A172 (cell line): ENCODE measurements around the gene RASSF4. TPM values are rescaled to one million over a fixed set of nuclear protein-coding genes. Genes with fewer than 3 reads are reported as not detected.

Experiments used
- DNase-seq: peaks from one replicate; pipeline ENCODE4 v3.0.0-alpha.2; 2015; ENCODE audit warnings: low spot score
- total RNA-seq: library from RNA; depleted of rRNA; stranded (reverse); fragments of >200 nt; shearing (Covaris generic); gene quantifications from 2 replicates; pipeline ENCODE4 v1.2.3, GENCODE V29; 2014

Gene RASSF4
- total RNA-seq, 1 experiment from 2014 or later = 3.2 TPM

DNA sequence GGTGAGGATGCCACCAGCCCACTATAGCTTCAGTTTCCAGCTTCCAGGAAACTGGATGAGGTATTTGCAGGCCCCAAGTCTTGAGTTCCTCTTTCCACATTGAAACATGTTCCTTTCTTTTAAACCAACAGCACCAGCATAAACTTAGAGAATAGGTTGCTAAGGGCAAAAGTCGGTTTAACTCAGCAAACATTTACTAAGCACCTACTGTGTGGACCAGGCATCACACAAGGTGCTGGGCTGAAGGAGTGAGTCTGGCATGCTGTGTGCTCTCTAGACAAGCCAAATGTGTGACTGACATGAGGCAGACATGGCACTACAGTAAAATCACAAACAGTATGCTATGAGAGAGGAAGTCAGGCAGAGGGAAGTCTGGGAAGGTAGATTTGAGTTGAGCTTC lies 11.0 kb upstream of the RASSF4 start:
- no peak for DNase-seq

DNA sequence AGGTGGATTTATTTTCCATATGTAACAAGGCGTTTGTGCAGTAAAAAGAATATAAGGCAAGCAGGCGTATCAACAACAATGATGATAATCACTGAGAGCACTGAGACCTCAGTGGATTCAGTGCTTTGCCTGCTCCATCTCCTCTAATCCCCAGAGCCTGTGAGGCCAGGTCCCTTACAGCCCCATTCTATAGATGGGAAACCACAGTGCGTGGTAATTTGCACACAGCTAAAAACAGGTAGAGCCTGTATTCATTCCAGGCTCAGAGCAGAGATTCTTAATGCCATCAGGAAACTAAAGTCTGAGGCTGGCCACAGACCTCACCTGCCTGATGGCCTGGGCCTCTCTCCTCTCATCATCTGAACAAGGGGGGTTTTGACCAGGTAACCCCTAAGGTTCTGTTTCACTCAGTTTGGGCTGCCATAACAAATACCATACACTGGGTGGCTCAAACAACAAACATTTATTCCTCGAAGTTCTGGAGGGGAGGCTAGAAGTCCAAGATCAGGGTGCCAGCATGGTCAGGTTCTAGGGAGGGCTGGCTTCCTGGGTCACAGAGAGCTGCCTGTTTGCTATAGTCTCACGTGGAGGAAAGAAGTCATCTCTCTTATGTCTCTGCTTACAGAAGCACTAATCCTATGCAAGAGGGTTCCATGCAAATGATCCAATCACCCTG lies 10.3 kb upstream of the RASSF4 start:
- no peak for DNase-seq

DNA sequence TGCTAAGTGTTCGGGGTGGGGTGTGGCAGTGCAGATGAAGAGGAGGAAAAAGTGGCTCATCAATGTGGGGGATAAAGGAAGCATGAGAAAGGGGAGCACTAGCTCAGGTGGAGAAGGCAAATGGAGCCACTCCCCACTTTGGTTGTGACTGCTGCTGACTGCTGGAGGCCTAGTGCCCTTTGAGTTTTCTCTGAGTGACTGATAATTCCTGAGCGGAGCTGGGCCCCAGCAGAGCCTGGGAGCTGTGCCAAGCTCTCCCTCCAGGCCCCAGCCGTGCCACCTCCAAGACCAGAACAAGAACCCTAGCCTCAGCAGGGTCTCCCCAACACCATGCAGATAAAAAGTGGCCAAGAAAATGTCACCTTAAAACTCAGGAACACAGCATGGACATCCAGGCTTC lies 9.7 kb upstream of the RASSF4 start:
- no peak for DNase-seq

DNA sequence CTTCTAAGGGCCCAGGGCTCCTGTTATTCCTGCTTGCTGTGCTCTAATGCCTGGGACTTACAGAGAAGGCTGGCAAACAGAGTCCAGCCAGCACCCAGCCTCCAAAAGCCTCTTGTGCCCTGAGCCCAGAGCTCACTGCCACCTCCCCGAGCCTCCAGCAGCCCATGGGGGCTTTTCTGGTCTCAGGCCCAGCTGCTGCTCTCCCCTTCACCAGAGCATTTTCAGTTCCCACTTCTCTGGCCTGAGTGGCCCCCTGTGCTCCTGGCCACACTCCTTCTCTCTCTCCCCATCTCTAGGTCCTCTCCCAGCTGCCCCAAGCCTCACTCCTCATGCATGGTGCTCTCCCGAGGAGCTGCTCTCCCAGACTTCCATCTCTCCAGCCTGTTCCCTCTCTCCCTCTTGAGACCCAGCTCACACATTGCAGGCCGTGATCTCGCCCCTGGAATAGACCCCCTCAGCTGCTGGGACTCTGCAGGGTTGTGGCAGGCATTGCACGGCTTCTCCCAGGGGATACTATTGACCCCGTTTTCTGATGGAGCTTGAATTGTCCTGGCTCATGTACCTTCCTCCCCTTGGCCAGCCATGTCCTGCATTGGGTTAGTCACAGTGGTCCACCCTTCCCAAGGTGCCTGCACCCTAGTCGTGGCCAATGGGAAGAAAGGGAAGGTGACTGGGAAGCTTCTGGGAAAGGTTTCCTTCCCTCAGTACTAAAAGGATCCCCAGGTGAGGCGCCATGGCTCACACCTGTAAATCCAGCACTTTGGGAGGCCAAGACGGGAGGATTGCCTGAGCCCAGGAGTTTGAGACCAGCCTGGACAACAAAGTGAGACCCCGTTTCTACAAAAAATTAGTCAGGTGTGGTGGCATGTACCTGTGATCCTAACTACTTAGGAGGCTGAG lies 9.0 kb upstream of the RASSF4 start:
- no peak for DNase-seq

DNA sequence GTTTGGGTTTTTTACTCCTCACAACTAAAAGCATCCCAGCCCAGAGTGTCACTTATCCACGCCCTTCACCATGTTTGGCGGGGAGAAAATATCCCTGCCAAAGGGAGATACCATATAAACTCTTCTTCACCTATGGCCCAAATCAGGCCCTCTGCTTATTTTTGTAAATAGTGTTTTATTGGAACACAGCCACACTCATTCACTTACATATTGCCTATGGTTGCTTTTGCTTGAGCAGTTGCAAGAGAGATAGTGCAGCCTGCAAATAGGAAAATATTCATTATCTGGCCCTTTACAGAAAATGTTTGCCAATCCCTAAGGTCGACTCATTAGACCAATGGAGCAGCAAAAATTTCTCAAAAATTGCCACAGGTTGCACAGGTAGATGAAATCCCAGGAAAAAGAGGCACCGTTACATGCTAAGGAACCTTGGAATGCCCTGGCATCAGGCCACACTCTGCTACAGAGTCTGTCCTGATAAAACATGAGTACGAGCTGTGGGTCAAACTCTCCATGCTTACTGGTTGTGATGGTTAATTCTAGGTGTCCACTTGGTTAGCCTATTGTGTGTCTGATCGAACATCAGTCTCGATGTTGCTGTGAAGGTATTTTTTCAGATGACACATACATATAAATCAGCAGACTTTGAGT lies 7.9 kb upstream of the RASSF4 start:
- DNase-seq = no peak

DNA sequence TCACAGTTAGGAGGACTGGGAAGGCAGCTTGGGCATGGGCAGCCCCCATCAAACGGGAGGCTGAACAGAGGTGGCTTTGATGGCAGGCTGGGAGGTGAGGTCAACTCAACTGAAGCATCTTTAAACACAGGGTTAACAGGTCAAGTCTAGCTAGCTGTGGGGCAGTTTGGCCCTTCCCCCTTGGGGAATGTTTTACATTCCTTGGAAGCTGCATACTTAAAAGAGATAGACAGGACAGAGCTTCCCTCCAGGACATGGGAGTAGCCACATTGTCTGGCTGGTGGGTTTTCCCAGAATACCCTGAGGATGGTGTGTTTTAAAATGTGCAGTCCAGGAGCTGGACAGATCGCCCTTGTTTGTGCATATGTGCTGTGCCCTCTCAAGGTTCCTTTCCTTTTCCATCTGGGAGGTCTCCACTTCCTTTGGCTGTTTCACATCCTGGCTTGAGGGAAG lies 6.8 kb upstream of the RASSF4 start:
- no peak for DNase-seq

DNA sequence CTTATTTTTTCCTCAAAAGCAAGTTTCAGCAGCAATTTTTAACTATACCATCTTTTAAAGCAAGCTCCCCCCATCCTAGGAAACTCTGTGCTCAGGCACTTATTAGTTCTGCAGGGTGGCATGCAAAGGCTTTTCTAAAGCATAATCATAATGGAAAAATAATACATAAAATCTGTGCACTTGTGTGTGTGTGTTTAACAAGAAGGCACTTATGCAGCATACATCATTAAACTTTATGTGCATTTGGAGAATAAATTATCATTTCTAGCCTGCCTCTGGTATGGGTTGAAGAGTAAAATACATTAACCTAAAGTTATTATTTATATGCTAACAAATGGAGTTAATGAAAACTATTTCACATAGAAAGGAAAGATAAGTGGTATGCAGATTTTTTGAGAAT lies 5.6 kb upstream of the RASSF4 start:
- no peak for DNase-seq

DNA sequence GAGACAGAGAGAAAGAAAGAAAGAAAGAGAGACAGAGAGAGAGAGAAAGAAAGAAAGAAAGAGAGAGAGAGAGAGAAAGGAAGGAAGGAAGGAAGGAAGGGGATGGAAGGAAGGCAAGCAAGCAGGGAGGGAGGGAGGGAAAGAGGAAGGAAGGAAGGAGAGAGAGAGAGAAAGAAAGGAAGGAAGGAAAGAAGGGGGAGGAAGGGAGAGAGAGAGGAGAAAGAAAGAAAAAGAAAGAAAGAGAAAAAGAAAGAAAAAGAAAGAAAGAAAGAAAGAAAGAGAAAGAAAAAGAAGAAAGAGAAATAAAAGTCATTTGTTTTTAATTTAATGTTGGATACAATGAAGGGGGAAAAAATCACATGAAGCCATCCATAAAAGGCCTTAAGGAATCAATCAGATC lies 4.6 kb upstream of the RASSF4 start:
- no peak for DNase-seq

DNA sequence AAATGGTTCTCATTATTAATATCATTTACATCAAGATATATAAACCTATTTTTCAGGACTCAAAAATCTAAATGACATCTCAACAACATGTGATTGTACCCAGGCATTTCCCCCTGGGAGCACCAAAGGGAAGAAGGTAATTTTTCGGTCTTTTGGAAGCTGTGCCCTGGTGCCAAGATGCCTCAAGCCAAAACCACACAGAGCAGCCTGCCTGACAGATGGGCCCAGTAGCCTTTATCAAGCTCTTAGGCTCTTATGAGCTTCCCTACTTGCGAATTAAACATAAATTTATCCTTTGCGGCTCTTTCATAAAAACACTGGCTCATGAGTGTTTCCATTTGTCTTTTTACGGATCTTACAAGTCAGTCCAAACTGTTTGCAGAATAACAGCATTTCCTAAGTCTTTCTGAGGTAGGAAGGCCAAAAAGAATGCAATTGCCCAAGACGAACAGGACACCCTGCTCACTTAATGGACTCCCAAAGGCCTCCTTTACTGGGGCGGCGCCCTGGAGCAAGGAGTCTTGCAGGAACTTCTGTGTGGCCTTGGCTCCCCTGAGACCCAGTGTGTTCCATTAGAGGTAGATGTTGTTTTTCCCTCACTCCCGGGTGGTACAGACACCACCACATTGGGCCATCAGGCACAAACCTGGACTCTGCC lies 4.1 kb upstream of the RASSF4 start:
- DNase-seq = no peak

DNA sequence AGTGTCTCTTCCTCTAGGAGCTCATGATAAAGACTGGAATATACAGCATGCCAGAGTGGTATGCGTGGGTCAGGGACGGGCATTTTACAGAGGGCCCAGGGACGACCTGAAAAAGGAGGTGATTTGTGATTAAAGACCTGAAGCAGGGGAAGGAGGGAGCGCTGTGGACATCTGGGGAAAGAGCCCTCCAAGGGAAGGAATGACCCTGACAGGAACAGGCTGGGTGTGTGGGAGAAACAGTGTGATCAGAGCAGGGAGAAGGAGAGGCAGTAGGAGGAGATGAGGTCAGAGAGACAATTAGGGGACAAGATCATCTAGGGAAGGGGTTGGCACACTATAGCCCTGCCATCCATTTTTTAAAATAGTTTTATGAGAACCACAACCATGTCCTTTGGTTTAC lies 3.4 kb upstream of the RASSF4 start:
- DNase-seq = no peak

DNA sequence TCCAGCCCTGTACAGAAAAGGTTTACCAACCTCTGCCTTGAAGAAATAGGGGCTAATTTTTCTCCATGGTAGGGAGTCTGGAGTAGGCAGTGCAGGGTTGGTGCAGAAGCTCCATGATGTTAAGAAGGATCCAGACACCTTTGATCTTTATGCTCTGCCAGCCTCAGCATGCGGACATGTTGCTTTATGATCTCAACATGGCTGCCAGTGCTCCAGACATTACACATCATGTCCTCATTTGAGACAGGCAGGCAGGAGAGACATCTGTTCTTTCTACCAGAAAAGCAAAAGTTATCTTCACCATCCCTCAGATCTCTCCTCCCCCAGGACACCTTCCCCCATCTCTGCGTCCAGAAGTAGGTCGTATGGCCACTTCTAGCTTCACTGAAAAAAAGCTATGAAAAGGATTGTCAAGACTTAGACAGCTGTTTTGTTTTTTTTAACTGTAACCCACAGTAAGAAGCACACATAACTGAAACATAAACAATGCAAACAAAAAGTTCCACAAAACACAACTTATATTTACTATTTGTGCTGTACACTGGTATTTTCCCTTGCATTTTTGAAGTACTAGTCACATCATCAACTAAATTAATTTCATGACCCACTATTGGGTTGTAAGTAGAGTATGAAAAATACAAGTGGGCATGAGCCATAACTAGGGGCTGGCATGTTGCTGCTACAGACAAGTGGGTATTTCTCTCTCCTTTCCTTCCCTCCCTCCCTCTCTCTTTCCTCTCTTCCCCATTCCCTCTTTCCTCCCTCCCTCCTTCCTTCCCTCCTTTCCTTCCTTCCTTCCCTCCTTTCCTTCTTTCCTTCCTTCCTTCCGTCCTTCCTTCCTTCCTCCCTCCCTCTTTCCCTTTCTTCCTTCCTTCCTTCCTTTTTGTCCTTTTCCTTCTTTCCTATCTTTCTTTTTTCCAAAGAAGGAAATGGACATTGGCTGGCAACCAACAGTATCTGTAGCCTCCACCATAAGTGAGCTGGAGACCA lies 2.6 kb upstream of the RASSF4 start:
- DNase-seq = no peak

DNA sequence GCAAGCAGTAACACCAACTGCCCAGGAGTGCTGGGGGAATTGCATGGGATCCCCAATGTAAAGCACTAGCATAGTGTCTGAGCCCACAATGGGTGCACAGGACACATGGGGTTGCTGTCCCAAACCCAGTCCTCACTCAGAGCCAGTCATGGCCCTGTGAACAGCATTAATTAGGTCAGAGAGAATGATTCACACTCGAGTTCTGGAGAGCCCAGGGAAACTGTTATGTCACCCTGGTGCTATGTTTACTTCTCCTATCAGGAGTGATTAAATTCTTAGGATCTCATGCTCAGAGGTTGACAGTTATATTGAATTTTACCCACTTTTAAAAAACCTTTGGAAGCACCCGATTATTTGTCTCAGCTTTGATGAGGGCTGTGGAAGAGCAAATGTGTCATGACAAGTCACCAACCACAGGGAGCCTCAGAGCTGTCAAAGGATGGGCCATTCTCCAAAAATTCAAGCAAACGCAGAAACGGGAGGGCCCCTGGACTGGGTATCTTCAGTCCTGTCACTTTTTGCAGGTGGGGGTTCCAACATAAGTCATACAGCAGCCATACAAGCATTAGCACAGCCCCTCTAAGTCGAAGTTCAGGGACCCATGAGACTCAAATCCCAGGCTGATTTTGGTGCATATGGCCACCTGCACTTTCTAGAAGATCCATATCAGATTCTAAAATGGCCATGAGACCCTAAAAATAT lies 1.3 kb upstream of the RASSF4 start:
- peak; percentile 79 for DNase-seq

DNA sequence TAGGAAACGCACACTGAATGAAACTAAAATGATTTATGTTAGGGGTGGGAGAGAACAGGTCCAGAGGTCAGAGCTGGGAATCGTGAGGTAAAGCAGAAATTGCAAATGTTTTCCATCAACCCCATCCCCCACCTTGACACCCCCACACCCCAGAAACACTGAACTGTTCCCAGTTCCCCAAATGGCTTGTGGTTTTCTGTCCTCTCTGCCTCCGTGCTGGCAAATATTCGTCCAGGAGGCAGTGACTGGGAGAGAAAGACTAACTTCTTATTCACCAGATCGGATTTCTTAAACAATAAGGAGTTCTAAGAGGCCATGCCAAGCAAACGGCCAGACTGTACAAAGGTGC lies 730 bp upstream of the RASSF4 start:
- no peak for DNase-seq

DNA sequence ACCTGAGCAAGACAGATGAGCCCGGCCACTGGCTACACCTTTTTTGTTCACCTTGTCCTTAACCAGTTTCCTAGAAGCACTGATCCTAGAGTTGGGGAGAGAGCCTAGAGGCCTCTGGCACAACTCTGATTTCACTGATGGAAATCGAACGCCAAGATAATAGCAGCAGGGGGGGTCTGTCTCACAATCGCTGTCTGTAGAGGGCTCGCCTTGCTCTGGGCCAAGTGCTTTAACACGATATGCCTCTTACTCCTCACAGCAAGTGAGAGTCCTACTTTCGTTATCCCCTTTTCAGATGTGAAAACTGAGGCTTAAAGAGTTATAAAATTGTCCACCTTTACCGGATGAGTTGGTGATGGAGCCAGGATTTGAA lies 472 bp downstream of the RASSF4 start:
- no peak for DNase-seq

DNA sequence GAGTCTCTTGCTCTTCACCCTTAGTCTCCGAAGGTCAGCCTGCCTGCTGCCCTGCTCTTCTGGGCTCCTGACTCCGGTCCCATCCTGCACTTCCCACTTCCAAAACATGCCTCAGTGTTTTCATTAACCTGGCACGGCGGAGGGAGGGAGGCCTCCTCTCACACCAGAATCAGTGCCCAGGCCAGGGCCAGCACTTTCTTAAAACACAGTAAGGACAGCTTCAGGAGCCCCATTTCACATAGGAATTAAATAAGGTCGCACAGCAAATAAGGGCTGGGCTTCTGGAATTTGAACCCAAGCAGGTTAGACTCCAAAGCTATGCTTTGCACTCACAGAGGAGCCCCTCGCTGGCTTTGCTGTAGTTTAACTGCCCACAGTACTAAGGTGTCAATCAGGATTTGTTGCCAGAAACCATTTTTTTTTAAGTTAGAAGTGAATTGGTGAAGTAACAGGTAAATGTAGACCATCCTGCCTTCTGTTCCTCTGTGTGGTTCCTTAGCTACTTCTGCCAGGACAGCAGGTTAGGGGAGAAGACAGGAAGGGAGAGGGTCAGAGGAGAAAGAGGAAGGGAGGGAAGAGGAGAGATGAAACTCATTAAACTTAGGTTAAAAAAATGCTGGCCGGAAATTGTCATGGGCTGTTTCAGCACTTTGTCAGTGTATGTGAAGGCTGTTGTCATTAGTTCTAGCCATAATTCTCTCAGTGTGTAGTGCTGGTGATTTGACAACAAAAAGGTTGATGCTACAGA lies 1.1 kb downstream of the RASSF4 start:
- no peak for DNase-seq

DNA sequence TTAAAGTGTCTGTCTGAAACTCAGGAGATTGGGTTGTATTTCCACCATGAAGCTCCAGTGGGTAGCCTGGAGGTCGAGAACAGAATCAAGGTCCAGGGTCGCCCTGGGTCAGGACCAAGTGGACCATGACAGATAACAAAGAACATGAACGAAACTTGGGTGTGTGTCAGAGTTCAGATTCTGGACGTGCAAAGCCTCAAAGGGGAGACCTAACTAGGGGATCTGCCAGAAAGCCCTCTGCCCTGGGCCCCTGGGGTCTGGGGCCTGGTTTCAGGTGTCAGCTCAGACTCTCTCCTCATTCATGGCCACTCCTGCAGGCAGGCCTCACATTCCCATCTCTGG lies 1.6 kb downstream of the RASSF4 start:
- no peak for DNase-seq

DNA sequence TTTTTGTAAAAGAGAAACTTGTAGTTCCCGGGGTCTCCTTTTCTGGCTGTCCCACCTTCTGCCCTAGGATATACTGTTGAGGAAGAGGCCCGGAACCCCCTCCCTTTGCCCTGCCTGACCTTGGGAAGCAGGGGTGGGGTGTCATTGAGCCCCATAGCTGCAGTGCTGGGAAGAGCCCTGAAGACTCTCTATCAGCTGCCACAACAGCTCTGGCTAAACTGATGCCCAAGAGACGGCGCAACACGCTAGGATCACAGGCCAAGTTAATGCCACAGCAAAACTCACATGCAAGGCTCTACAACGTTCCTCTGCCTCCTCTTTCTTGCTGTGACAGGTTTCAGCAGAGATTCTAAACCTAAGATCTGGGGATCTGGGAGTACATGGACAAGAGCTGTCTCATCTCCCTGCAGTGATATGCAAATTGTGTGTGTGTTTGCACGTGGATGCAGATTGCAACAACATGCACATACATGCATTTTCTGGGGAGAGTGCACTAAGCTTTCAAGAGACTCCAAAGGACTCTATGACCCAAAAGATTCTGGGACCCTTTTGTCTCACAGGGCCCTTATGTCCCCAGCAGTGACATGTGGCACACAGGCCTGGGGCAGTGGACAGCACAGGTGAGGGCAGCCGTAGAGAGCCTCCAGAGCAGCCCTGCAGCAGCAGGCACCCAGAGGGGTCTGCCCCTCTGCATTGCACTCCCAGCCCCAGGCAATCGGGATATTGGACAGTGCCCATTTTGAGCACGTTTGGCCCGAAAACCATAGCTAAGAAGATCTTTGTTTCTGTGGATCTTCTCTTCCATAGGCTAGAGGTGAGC lies 2.5 kb downstream of the RASSF4 start:
- no peak for DNase-seq

DNA sequence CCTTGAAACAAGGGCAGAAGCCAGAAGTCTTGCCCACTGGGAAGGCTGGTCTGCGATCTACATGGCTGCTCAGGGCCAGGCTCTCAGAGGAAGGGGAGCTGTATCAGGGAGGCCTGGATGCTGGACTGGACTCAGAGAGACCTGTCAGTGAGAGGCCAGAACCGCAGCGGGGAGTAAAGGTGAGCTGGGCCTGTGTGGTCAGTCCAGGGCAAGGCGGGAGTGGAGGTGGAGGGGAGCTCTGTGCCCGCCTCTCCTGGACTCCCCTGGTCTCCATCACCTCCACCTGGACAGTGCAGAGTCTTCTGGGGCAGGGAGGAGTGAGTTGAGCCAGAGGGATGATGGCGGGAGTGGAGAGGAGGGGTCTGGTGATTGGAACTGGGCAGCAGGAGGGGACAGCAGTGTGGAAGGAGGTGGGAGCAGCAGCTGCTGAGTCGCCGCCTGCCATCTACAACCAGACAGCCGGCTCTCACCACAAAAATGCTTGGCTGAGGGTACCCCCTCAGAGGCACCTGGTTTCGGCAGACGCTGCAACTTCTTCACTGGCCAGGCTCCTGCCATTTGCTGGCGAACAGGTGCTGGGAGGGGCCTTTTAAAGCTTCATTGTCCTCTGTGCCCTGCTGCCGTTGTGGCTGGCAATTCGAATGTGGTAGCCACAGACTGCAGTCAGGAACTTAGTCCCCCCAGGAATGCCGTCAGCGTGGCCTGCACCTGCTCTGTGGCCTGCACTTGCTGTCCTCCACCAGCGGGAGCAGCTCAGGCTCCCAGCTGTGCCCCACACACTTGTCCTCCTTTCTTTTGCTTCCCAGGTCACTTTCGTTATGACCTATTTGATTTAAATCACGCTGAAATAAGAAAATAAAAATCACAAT lies 3.5 kb downstream of the RASSF4 start:
- DNase-seq = peak; percentile 58
